ENCODE measurements around the gene VAV1.

VAV1 gene

GRCh38 chr19:6854758-6855157 lies 82.2 kb downstream of the VAV1 start:
- H3K4me2 ChIP-seq (ENCODE audit: insufficient read depth, low read length, poor library complexity, severe bottlenecking), result no peak overlapping the region
- no peaks in the 10 kb centered on the region for H3K79me1 ChIP-seq (ENCODE audit: low read depth, low read length)
- peaks cover 0 to 3% (median 0%) of the 10 kb centered on the region in 3 experiments for H3K27me3 ChIP-seq (ENCODE audit: control insufficient read depth in 3 of 3, insufficient read depth in 3 of 3, low read depth in 1 of 3, low read length in 3 of 3)
- H3K14ac ChIP-seq (ENCODE audit: low read length), result no peak overlapping the region
- H4K91ac ChIP-seq (ENCODE audit: low read depth, low read length, poor library complexity), result no peak overlapping the region
- peaks cover 0 to 6% of the 10 kb centered on the region in 2 donors for H3K9me3 ChIP-seq (replicated peaks in 1 of 2; ENCODE audit: control insufficient read depth in 2 of 2, insufficient read depth in 1 of 2, low read depth in 1 of 2, low read length in 2 of 2)
- no peak overlapping the region for H2BK12ac ChIP-seq (ENCODE audit: low read length)
- H2BK15ac ChIP-seq (ENCODE audit: low read length), result no peak overlapping the region
- no peak overlapping the region for H2BK120ac ChIP-seq (ENCODE audit: low read depth, low read length)
- H2AFZ ChIP-seq (ENCODE audit: low read length), result no peak overlapping the region
- WGBS, 2 donors (ENCODE audit: extremely low coverage in 2 of 2, insufficient read length in 2 of 2, insufficient replicate concordance in 1 of 2), result no CpG with 5 or more reads among the region's 2 CpGs
- H2BK5ac ChIP-seq (ENCODE audit: low read length), result no peak overlapping the region
- H3K4me3 ChIP-seq (ENCODE audit: low read length in 2 of 2), result no peak overlapping the region
- no peaks in the 10 kb centered on the region for H3K4me1 ChIP-seq (ENCODE audit: control insufficient read depth in 2 of 2, insufficient read depth in 1 of 2, low read depth in 1 of 2, low read length in 2 of 2)
- H3K23ac ChIP-seq (ENCODE audit: low read depth, low read length, poor library complexity), result no peak overlapping the region
- no peak overlapping the region for H4K8ac ChIP-seq (ENCODE audit: low read depth, low read length)
- no peak overlapping the region for H3K18ac ChIP-seq (ENCODE audit: low read length)
- H3K4ac ChIP-seq (ENCODE audit: low read length), result no peak overlapping the region
- no peaks in the 10 kb centered on the region for H3K36me3 ChIP-seq (replicated peaks in 1 of 2; ENCODE audit: control insufficient read depth in 2 of 2, insufficient read depth in 2 of 2, low read length in 2 of 2)
- no peak overlapping the region for H3K9ac ChIP-seq (ENCODE audit: low read depth, low read length, poor library complexity)
- H3K27ac ChIP-seq (replicated peaks; ENCODE audit: low read length), result no peak overlapping the region
- no peak overlapping the region for H2AK5ac ChIP-seq (ENCODE audit: low read depth, low read length)
- no peak for DNase-seq (ENCODE audit: low spot score)

- H2BK5ac ChIP-seq (ENCODE audit: low read length), result no peak overlapping the region
- no peak overlapping the region for H3K4me3 ChIP-seq (ENCODE audit: low read length in 2 of 2)
- H3K79me1 ChIP-seq (ENCODE audit: low read depth, low read length), result no peaks in the 10 kb centered on the region
- H3K4me1 ChIP-seq (ENCODE audit: control insufficient read depth in 2 of 2, insufficient read depth in 1 of 2, low read depth in 1 of 2, low read length in 2 of 2), result no peaks in the 10 kb centered on the region
- no peak overlapping the region for H4K91ac ChIP-seq (ENCODE audit: low read depth, low read length, poor library complexity)
- H2AK5ac ChIP-seq (ENCODE audit: low read depth, low read length), result no peak overlapping the region
- H2BK15ac ChIP-seq (ENCODE audit: low read length), result no peak overlapping the region
- H3K36me3 ChIP-seq (replicated peaks in 1 of 2; ENCODE audit: control insufficient read depth in 2 of 2, insufficient read depth in 2 of 2, low read length in 2 of 2), result no peaks in the 10 kb centered on the region
- H3K4me2 ChIP-seq (ENCODE audit: insufficient read depth, low read length, poor library complexity, severe bottlenecking), result no peak overlapping the region
- H2BK120ac ChIP-seq (ENCODE audit: low read depth, low read length), result no peak overlapping the region
- H4K8ac ChIP-seq (ENCODE audit: low read depth, low read length), result no peak overlapping the region
- H3K4ac ChIP-seq (ENCODE audit: low read length), result no peak overlapping the region
- H3K9me3 ChIP-seq (replicated peaks in 1 of 2; ENCODE audit: control insufficient read depth in 2 of 2, insufficient read depth in 1 of 2, low read depth in 1 of 2, low read length in 2 of 2), result peaks cover 0 to 3% of the 10 kb centered on the region in 2 donors
- no peak overlapping the region for H2BK12ac ChIP-seq (ENCODE audit: low read length)
- DNase-seq (ENCODE audit: low spot score), result no peak
- H3K27me3 ChIP-seq (ENCODE audit: control insufficient read depth in 3 of 3, insufficient read depth in 3 of 3, low read depth in 1 of 3, low read length in 3 of 3), result peaks cover 0 to 3% (median 0%) of the 10 kb centered on the region in 3 experiments
- H3K18ac ChIP-seq (ENCODE audit: low read length), result no peak overlapping the region
- no CpG with 5 or more reads among the region's 14 CpGs for WGBS, 2 donors (ENCODE audit: extremely low coverage in 2 of 2, insufficient read length in 2 of 2, insufficient replicate concordance in 1 of 2)
- H3K9ac ChIP-seq (ENCODE audit: low read depth, low read length, poor library complexity), result no peak overlapping the region
- H3K23ac ChIP-seq (ENCODE audit: low read depth, low read length, poor library complexity), result no peak overlapping the region
- no peak overlapping the region for H3K27ac ChIP-seq (replicated peaks; ENCODE audit: low read length)
- H3K14ac ChIP-seq (ENCODE audit: low read length), result no peak overlapping the region
- no peak overlapping the region for H2AFZ ChIP-seq (ENCODE audit: low read length)
Measured at GRCh38 chr19:6856749-6857372, 84.4 kb downstream of the VAV1 start.

- WGBS, 2 donors (ENCODE audit: extremely low coverage in 2 of 2, insufficient read length in 2 of 2, insufficient replicate concordance in 1 of 2), result no CpG with 5 or more reads among the region's 10 CpGs
- H3K9ac ChIP-seq (ENCODE audit: low read depth, low read length, poor library complexity), result no peak overlapping the region
- no peak overlapping the region for H2BK120ac ChIP-seq (ENCODE audit: low read depth, low read length)
- no peak overlapping the region for H2AFZ ChIP-seq (ENCODE audit: low read length)
- H3K79me1 ChIP-seq (ENCODE audit: low read depth, low read length), result no peaks in the 10 kb centered on the region
- H3K27me3 ChIP-seq (ENCODE audit: control insufficient read depth in 3 of 3, insufficient read depth in 3 of 3, low read depth in 1 of 3, low read length in 3 of 3), result peaks cover 0 to 5% (median 0%) of the 10 kb centered on the region in 3 experiments
- no peak overlapping the region for H3K4me2 ChIP-seq (ENCODE audit: insufficient read depth, low read length, poor library complexity, severe bottlenecking)
- DNase-seq (ENCODE audit: low spot score), result no peak
- no peak overlapping the region for H4K8ac ChIP-seq (ENCODE audit: low read depth, low read length)
- H3K14ac ChIP-seq (ENCODE audit: low read length), result no peak overlapping the region
- no peaks in the 10 kb centered on the region for H3K36me3 ChIP-seq (replicated peaks in 1 of 2; ENCODE audit: control insufficient read depth in 2 of 2, insufficient read depth in 2 of 2, low read length in 2 of 2)
- H3K18ac ChIP-seq (ENCODE audit: low read length), result no peak overlapping the region
- no peaks in the 10 kb centered on the region for H3K9me3 ChIP-seq (replicated peaks in 1 of 2; ENCODE audit: control insufficient read depth in 2 of 2, insufficient read depth in 1 of 2, low read depth in 1 of 2, low read length in 2 of 2)
- no peak overlapping the region for H3K4ac ChIP-seq (ENCODE audit: low read length)
- no peak overlapping the region for H4K91ac ChIP-seq (ENCODE audit: low read depth, low read length, poor library complexity)
- H2AK5ac ChIP-seq (ENCODE audit: low read depth, low read length), result no peak overlapping the region
- no peak overlapping the region for H3K23ac ChIP-seq (ENCODE audit: low read depth, low read length, poor library complexity)
- H3K4me3 ChIP-seq (ENCODE audit: low read length in 2 of 2), result peak overlapping the region in 1 of 2 donors; percentile 50
- no peaks in the 10 kb centered on the region for H3K4me1 ChIP-seq (ENCODE audit: control insufficient read depth in 2 of 2, insufficient read depth in 1 of 2, low read depth in 1 of 2, low read length in 2 of 2)
- H2BK15ac ChIP-seq (ENCODE audit: low read length), result no peak overlapping the region
- no peak overlapping the region for H2BK12ac ChIP-seq (ENCODE audit: low read length)
- H3K27ac ChIP-seq (replicated peaks; ENCODE audit: low read length), result no peak overlapping the region
- H2BK5ac ChIP-seq (ENCODE audit: low read length), result no peak overlapping the region
Measured at GRCh38 chr19:6861683-6862286, 89.3 kb downstream of the VAV1 start.

- Histone ChIP-seq H3K23ac (ENCODE audit: low read depth, low read length, poor library complexity) (no peak overlapping the region), H2BK5ac (ENCODE audit: low read length) (no peak overlapping the region), H3K4me3 (ENCODE audit: low read length in 2 of 2) (no peak overlapping the region), H3K14ac (ENCODE audit: low read length) (no peak overlapping the region), H2BK12ac (ENCODE audit: low read length) (no peak overlapping the region), H2BK15ac (ENCODE audit: low read length) (no peak overlapping the region), H3K27ac (replicated peaks; ENCODE audit: low read length) (no peak overlapping the region), H4K91ac (ENCODE audit: low read depth, low read length, poor library complexity) (no peak overlapping the region), H3K4me1 (ENCODE audit: control insufficient read depth in 2 of 2, insufficient read depth in 1 of 2, low read depth in 1 of 2, low read length in 2 of 2) (no peaks in the 10 kb centered on the region), H2AFZ (ENCODE audit: low read length) (no peak overlapping the region), H2AK5ac (ENCODE audit: low read depth, low read length) (no peak overlapping the region), H3K79me1 (ENCODE audit: low read depth, low read length) (no peaks in the 10 kb centered on the region), H3K36me3 (replicated peaks in 1 of 2; ENCODE audit: control insufficient read depth in 2 of 2, insufficient read depth in 2 of 2, low read length in 2 of 2) (no peaks in the 10 kb centered on the region), H3K4ac (ENCODE audit: low read length) (no peak overlapping the region), H2BK120ac (ENCODE audit: low read depth, low read length) (no peak overlapping the region), H3K18ac (ENCODE audit: low read length) (no peak overlapping the region), H3K9me3 (replicated peaks in 1 of 2; ENCODE audit: control insufficient read depth in 2 of 2, insufficient read depth in 1 of 2, low read depth in 1 of 2, low read length in 2 of 2) (no peaks in the 10 kb centered on the region), H3K4me2 (ENCODE audit: insufficient read depth, low read length, poor library complexity, severe bottlenecking) (no peak overlapping the region), H4K8ac (ENCODE audit: low read depth, low read length) (no peak overlapping the region), H3K9ac (ENCODE audit: low read depth, low read length, poor library complexity) (no peak overlapping the region), H3K27me3 (ENCODE audit: control insufficient read depth in 3 of 3, insufficient read depth in 3 of 3, low read depth in 1 of 3, low read length in 3 of 3) (peaks cover 0 to 5% (median 0%) of the 10 kb centered on the region in 3 experiments)
- DNase-seq (ENCODE audit: low spot score), result peak; percentile 63
- WGBS, 2 donors (ENCODE audit: extremely low coverage in 2 of 2, insufficient read length in 2 of 2, insufficient replicate concordance in 1 of 2), result no CpG with 5 or more reads among the region's 16 CpGs
Measured at GRCh38 chr19:6862673-6863078, 90.2 kb downstream of the VAV1 start.

All from neuronal stem cell (in vitro differentiated cells).